ENCODE data around the gene NHLRC1. TPM values are rescaled to one million over a fixed set of nuclear protein-coding genes. Genes with fewer than 3 reads are reported as not detected.

Gene NHLRC1
- total and polyA plus RNA-seq, 9 of the 15 experiments (the other 6 are each of a cell fraction or from before 2014, with no cell fraction given) = not detected

DNA sequence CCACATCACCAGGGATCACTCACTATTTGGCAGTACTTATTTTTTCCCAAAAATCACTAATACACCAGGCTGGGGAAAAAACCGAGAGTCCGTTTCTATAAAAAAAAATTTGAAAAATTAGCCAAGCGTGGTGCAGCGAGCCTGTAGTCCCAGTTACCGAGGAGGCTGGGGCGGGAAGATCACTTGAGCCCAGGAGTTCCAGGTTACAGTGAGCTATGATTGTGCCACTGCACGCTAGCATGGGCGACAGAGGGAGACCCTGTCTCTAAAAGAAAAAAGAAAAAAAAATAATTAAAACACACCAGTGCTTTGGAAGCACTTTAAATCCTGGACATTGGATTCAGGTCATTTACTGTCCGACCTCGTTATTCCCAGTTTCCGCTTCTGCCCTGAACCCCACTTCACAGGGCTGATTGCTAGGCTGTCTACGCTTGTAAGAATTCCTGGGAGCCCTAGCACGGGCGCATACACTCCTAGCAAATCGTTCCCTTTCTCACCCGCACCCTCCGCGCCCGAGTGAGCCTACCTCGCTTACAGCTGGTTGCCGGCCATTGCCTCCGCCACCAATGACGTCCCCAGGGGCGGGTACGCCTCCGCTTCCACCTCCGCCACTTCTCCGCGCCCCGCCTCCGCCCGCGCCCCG lies 32.2 kb upstream of the NHLRC1 start, which contains the start of gene TPMT (continued):
- TF ChIP-seq ZNF121 (CRISPR knock-in tag; conservative IDR thresholded peaks at IDR 0.05) (no peak), SMARCB1 (IDR thresholded peaks at IDR 0.05; ENCODE audit: insufficient read length, low read depth) (no peak), U2AF2 (optimal IDR thresholded peaks at IDR 0.05; ENCODE audit: low read depth, low read length) (no peak), SP1 (CRISPR knock-in tag; IDR thresholded peaks at IDR 0.05) (no peak), TCF7L2 (IDR thresholded peaks at IDR 0.05; ENCODE audit: low read depth, low read length) (no peak), ZNF785 (CRISPR knock-in tag; IDR thresholded peaks at IDR 0.05) (no peak), SLC30A9 (CRISPR knock-in tag; IDR thresholded peaks at IDR 0.05) (no peak), KLF10 (CRISPR knock-in tag; IDR thresholded peaks at IDR 0.05) (no peak), NCOA1 (IDR thresholded peaks at IDR 0.05; ENCODE audit: low read depth) (peak; percentile 62; the same call in 1 of the 2 replicates), TAF15 (IDR thresholded peaks at IDR 0.05; ENCODE audit: low read depth, low read length) (no peak), HDAC2 (IDR thresholded peaks at IDR 0.05) (peak; percentile 80)
- TF ChIP-seq, protein P1, sequence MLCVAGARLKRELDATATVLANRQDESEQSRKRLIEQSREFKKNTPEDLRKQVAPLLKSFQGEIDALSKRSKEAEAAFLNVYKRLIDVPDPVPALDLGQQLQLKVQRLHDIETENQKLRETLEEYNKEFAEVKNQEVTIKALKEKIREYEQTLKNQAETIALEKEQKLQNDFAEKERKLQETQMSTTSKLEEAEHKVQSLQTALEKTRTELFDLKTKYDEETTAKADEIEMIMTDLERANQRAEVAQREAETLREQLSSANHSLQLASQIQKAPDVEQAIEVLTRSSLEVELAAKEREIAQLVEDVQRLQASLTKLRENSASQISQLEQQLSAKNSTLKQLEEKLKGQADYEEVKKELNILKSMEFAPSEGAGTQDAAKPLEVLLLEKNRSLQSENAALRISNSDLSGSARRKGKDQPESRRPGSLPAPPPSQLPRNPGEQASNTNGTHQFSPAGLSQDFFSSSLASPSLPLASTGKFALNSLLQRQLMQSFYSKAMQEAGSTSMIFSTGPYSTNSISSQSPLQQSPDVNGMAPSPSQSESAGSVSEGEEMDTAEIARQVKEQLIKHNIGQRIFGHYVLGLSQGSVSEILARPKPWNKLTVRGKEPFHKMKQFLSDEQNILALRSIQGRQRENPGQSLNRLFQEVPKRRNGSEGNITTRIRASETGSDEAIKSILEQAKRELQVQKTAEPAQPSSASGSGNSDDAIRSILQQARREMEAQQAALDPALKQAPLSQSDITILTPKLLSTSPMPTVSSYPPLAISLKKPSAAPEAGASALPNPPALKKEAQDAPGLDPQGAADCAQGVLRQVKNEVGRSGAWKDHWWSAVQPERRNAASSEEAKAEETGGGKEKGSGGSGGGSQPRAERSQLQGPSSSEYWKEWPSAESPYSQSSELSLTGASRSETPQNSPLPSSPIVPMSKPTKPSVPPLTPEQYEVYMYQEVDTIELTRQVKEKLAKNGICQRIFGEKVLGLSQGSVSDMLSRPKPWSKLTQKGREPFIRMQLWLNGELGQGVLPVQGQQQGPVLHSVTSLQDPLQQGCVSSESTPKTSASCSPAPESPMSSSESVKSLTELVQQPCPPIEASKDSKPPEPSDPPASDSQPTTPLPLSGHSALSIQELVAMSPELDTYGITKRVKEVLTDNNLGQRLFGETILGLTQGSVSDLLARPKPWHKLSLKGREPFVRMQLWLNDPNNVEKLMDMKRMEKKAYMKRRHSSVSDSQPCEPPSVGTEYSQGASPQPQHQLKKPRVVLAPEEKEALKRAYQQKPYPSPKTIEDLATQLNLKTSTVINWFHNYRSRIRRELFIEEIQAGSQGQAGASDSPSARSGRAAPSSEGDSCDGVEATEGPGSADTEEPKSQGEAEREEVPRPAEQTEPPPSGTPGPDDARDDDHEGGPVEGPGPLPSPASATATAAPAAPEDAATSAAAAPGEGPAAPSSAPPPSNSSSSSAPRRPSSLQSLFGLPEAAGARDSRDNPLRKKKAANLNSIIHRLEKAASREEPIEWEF (CRISPR knock-in tag; IDR thresholded peaks at IDR 0.05) = no peak
- TF ChIP-seq, protein P2, sequence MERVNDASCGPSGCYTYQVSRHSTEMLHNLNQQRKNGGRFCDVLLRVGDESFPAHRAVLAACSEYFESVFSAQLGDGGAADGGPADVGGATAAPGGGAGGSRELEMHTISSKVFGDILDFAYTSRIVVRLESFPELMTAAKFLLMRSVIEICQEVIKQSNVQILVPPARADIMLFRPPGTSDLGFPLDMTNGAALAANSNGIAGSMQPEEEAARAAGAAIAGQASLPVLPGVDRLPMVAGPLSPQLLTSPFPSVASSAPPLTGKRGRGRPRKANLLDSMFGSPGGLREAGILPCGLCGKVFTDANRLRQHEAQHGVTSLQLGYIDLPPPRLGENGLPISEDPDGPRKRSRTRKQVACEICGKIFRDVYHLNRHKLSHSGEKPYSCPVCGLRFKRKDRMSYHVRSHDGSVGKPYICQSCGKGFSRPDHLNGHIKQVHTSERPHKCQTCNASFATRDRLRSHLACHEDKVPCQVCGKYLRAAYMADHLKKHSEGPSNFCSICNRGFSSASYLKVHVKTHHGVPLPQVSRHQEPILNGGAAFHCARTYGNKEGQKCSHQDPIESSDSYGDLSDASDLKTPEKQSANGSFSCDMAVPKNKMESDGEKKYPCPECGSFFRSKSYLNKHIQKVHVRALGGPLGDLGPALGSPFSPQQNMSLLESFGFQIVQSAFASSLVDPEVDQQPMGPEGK (CRISPR knock-in tag; IDR thresholded peaks at IDR 0.05; ENCODE audit: borderline replicate concordance) = peak; percentile 75; the same call in 1 of the 2 replicates
- TF ChIP-seq, protein P3, sequence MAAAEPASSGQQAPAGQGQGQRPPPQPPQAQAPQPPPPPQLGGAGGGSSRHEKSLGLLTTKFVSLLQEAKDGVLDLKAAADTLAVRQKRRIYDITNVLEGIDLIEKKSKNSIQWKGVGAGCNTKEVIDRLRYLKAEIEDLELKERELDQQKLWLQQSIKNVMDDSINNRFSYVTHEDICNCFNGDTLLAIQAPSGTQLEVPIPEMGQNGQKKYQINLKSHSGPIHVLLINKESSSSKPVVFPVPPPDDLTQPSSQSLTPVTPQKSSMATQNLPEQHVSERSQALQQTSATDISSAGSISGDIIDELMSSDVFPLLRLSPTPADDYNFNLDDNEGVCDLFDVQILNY (CRISPR knock-in tag; IDR thresholded peaks at IDR 0.05) = no peak
- TF ChIP-seq, protein P4, sequence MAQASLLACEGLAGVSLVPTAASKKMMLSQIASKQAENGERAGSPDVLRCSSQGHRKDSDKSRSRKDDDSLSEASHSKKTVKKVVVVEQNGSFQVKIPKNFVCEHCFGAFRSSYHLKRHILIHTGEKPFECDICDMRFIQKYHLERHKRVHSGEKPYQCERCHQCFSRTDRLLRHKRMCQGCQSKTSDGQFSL (CRISPR knock-in tag; IDR thresholded peaks at IDR 0.05) = no peak
- TF ChIP-seq, protein P4 (tag; IDR thresholded peaks at IDR 0.05) = no peak
- TF ChIP-seq, protein P5, sequence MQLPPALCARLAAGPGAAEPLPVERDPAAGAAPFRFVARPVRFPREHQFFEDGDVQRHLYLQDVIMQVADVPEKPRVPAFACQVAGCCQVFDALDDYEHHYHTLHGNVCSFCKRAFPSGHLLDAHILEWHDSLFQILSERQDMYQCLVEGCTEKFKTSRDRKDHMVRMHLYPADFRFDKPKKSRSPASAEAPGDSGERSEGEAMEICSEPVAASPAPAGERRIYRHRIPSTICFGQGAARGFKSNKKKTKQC (CRISPR knock-in tag; IDR thresholded peaks at IDR 0.05) = peak; percentile 87
- TF ChIP-seq, protein P6, sequence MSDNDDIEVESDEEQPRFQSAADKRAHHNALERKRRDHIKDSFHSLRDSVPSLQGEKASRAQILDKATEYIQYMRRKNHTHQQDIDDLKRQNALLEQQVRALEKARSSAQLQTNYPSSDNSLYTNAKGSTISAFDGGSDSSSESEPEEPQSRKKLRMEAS (CRISPR knock-in tag; IDR thresholded peaks at IDR 0.05) = no peak

All from K562 (cell line).